HG02973 (cell line): ENCODE data around the gene IKZF1.

Experiments used
- ATAC-seq: cut with Tn5 transposase; IDR thresholded peaks from one replicate; pipeline ENCODE4 v1.9.1; 2021; ENCODE audit warnings: moderate library complexity; ENCODE audit not compliant: unreplicated experiment

IKZF1 gene

GRCh38 chr7:50436133-50436806 lies 131.8 kb downstream of the IKZF1 start:
- ATAC-seq, result no peak

- ATAC-seq, result peak; percentile 30
These were observed 142.0 kb downstream of the IKZF1 start for GRCh38 chr7:50446542-50446960.

DNA sequence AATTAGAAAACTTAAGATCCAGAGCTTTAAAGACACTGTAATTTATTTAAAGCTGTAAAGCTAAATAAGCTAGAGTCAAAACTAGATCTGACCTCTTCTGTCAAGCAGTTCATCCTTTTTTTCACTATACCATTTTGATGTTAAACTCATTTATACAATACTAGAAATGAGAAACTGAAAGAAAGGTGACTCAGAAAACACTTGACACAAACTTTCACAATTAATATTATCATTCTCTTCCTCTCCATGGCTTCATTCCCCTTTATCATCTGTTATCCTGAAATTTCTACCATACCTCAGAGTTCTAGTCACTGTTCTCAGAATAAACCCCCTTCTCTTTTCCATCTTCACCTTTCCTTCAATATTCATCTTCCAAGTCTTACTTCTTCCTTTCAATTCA lies 144.3 kb downstream of the IKZF1 start:
- peak; percentile 35 for ATAC-seq

- peak; percentile 4 for ATAC-seq
These were observed 145.0 kb downstream of the IKZF1 start for GRCh38 chr7:50449501-50449880.

GRCh38 chr7:50449881-50450589 lies 145.5 kb downstream of the IKZF1 start, which contains the start of gene FIGNL1:
TSS of gene FIGNL1 (minus strand) at chr7:50450350. CDS start at chr7:50447287, 3,063 bp downstream.
- ATAC-seq, result peak; percentile 73

DNA sequence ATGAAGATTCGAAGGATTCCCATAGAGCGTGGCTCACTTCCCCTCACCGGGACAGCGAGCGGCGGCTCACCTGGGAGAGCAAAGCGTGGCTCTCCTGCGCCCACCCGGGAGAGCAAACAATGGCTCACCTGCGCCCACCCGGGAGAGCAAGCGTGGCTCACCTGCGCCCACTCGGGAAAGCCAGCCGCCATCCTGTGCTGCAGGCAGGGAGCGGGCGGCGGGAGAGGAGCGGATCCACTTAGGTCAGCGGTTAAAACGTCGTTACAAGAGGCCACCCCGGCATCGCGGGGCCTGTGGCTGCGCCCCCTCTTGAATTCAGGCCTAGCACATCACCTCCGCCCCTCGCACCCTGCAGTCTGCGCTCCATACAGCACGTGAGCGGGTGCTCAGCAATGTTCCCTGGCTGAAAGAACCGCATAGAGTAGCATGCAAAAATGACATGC lies 146.1 kb downstream of the IKZF1 start:
- peak; percentile 10 for ATAC-seq
